Loucy (cell line): Measurements from ENCODE around the gene TMEM134.

Source experiments
- CTCF ChIP-seq: fragments of 200-600 bp; sonication (generic); conservative IDR thresholded peaks from 2 replicates; pipeline ENCODE4 v1.5.1; 2014; ENCODE audit warnings: mild to moderate bottlenecking, antibody characterized with exemption, low read length
- EZH2phosphoT487 ChIP-seq: fragments of 200-600 bp; IDR thresholded peaks from 2 replicates; pipeline ENCODE4 v1.6.1; 2018; ENCODE audit warnings: antibody characterized with exemption, mild to moderate bottlenecking, moderate library complexity, borderline replicate concordance

GRCh38 chr11:67458266-67458665 lies 10.8 kb downstream of the TMEM134 start:
- TF ChIP-seq CTCF (no peak), EZH2phosphoT487 (no peak)
